ENCODE measurements around the gene CIB4.

GRCh38 chr2:26687328-26687727 lies 46.2 kb upstream of the CIB4 start:
- no peak for TF ChIP-seq EZH2 (IDR thresholded peaks at IDR 0.05; ENCODE audit: borderline replicate concordance)
- no peak for TF ChIP-seq CTCF (IDR thresholded peaks at IDR 0.05; ENCODE audit: poor library complexity)

Measured in hepatocyte (in vitro differentiated cells).